D341Med (cell line): ENCODE data around the gene OR12D2.
"Not testable (repeated sequence)": the region's sequence is repeated elsewhere in the genome, so short reads cannot be mapped to it uniquely, and the experiment has no call there.

Experiments used
- DNase-seq: peaks from one replicate; pipeline ENCODE4 v3.0.0; 2012; ENCODE audit warnings: low spot score

Gene OR12D2

GRCh38 chr6:29395331-29395730, at the start of gene OR12D2:
Gene OR12D2 (plus strand): TSS chr6:29395631. CDS start chr6:29396700, 1,069 bp downstream.
- DNase-seq, result no peak

- not testable (repeated sequence) for DNase-seq
These were observed 46.1 kb upstream of the OR12D2 start for GRCh38 chr6:29349348-29349747.

GRCh38 chr6:29354980-29355379, 40.5 kb upstream of the OR12D2 start:
- DNase-seq, result no peak

- DNase-seq, result no peak
These were observed 39.8 kb upstream of the OR12D2 start for GRCh38 chr6:29355603-29356002.

GRCh38 chr6:29368765-29369164, 26.7 kb upstream of the OR12D2 start, which contains the start of gene OR5V1:
Gene OR5V1 (minus strand): TSS chr6:29368865. CDS start chr6:29356195, 12,670 bp downstream.
- DNase-seq, result no peak

- no peak for DNase-seq
These were observed 20.2 kb upstream of the OR12D2 start, which contains the start of gene OR12D3 for GRCh38 chr6:29375191-29375590. Gene OR12D3 (minus strand): TSS chr6:29375291. CDS start chr6:29375287, 4 bp downstream.

GRCh38 chr6:29376003-29376402, 19.4 kb upstream of the OR12D2 start:
- DNase-seq, result no peak

- DNase-seq, result no peak
These were observed 6.9 kb upstream of the OR12D2 start for GRCh38 chr6:29388533-29388932.

- no peak for DNase-seq
These were observed 4.1 kb downstream of the OR12D2 start for GRCh38 chr6:29399525-29399924.

GRCh38 chr6:29403801-29404200, 8.4 kb downstream of the OR12D2 start:
- no peak for DNase-seq

GRCh38 chr6:29414588-29414987, 19.2 kb downstream of the OR12D2 start, which contains the start of gene OR12D1:
Gene OR12D1 (plus strand): TSS chr6:29414928.
- DNase-seq, result no peak

- no peak for DNase-seq
These were observed 24.1 kb downstream of the OR12D2 start for GRCh38 chr6:29419516-29419915.

- DNase-seq, result no peak
These were observed 28.7 kb downstream of the OR12D2 start for GRCh38 chr6:29424168-29424567.

- no peak for DNase-seq
These were observed 29.1 kb downstream of the OR12D2 start for GRCh38 chr6:29424575-29424974.

- no peak for DNase-seq
These were observed 29.6 kb downstream of the OR12D2 start for GRCh38 chr6:29425075-29425474.

GRCh38 chr6:29426654-29427053, 31.2 kb downstream of the OR12D2 start:
- no peak for DNase-seq

- DNase-seq, result not testable (repeated sequence)
These were observed 41.3 kb downstream of the OR12D2 start for GRCh38 chr6:29436730-29437129.

GRCh38 chr6:29439006-29439405, 43.6 kb downstream of the OR12D2 start, which contains the start of gene OR10C1:
Gene OR10C1 (plus strand): TSS chr6:29439306. CDS start chr6:29440016, 710 bp downstream.
- no peak for DNase-seq

GRCh38 chr6:29442719-29443118, 47.3 kb downstream of the OR12D2 start:
- DNase-seq, result no peak

- not testable (repeated sequence) for DNase-seq
These were observed 48.6 kb downstream of the OR12D2 start for GRCh38 chr6:29444031-29444430.
